WTC11 (cell line): ENCODE results near the gene TMEM82.

Experiments
- CTCF ChIP-seq: fragments of 200-600 bp; IDR thresholded peaks from 2 replicates; pipeline ENCODE4 v1.8.0; 2022; ENCODE audit warnings: antibody characterized with exemption
- NR2C2 ChIP-seq: sonication (generic); formaldehyde crosslinking; IDR thresholded peaks from 2 replicates; pipeline ENCODE4 v1.8.0; 2022; ENCODE audit warnings: mild to moderate bottlenecking, missing genetic modification reagents
- USF2 ChIP-seq: sonication (generic); formaldehyde crosslinking; IDR thresholded peaks from 2 replicates; pipeline ENCODE4 v1.8.1; 2023; ENCODE audit warnings: mild to moderate bottlenecking, missing genetic modification reagents, moderate library complexity

- TF ChIP-seq CTCF (no peak), USF2 (CRISPR knock-in tag) (no peak), NR2C2 (CRISPR knock-in tag) (no peak)
These were observed 15.5 kb downstream of the TMEM82 start for GRCh38 chr1:15757575-15758342.
